Liver (tissue), 9 donors: ENCODE measurements around the gene RASGRF2. TPM values are rescaled to one million over a fixed set of nuclear protein-coding genes. Genes with fewer than 3 reads are reported as not detected.

Source experiments
- DNase-seq: peaks from one replicate; pipeline ENCODE4 v3.0.0-alpha.2; 2017; ENCODE audit warnings: low spot score
- H3K27ac ChIP-seq, 2 donors: one replicate each; pipeline ENCODE4 v1.7.0; 2013; ENCODE audit warnings: inconsistent platforms in 2 of 2, low read length in 2 of 2, control low read depth in 1 of 2, low read depth in 1 of 2, mild to moderate bottlenecking in 1 of 2
- H3K27me3 ChIP-seq, 4 donors: one replicate each; pipeline versions ENCODE4 v1.6.1 to v1.7.0; 2013; ENCODE audit warnings: low read length in 3 of 4, inconsistent platforms in 1 of 4, mild to moderate bottlenecking in 1 of 4, moderate library complexity in 1 of 4; ENCODE audit not compliant: control insufficient read depth in 4 of 4, insufficient read depth in 4 of 4
- H3K36me3 ChIP-seq, 4 donors: one replicate each; pipeline versions ENCODE4 v1.6.1 to v1.7.0; 2013; ENCODE audit warnings: low read length in 3 of 4, mild to moderate bottlenecking in 3 of 4, low read depth in 1 of 4, moderate library complexity in 1 of 4; ENCODE audit not compliant: control insufficient read depth in 4 of 4, insufficient read depth in 3 of 4
- H3K4me1 ChIP-seq, 4 donors: one replicate each; pipeline versions ENCODE4 v1.6.1 to v1.7.0; 2013; ENCODE audit warnings: low read length in 3 of 4, mild to moderate bottlenecking in 3 of 4, moderate library complexity in 1 of 4; ENCODE audit not compliant: control insufficient read depth in 4 of 4, insufficient read depth in 4 of 4
- H3K4me3 ChIP-seq, 3 donors: one replicate each; pipeline versions ENCODE4 v1.6.1 to v1.7.0; 2013; ENCODE audit warnings: low read length in 3 of 3, control low read depth in 1 of 3, low read depth in 1 of 3, mild to moderate bottlenecking in 1 of 3
- H3K9ac ChIP-seq, 2 donors: one replicate each; pipeline ENCODE4 v1.7.0; 2013; ENCODE audit warnings: low read length in 2 of 2, mild to moderate bottlenecking in 2 of 2, moderate library complexity in 2 of 2, control low read depth in 1 of 2, low read depth in 1 of 2
- H3K9me3 ChIP-seq, 4 donors: one replicate each; pipeline versions ENCODE4 v1.6.1 to v1.7.0; 2013; ENCODE audit warnings: low read length in 3 of 4; ENCODE audit not compliant: control insufficient read depth in 4 of 4
- ATF3 ChIP-seq: IDR thresholded peaks from 2 replicates; pipeline ENCODE4 v1.6.1; 2016; ENCODE audit warnings: antibody characterized with exemption
- CTCF ChIP-seq: fragments of 150-350 bp; IDR thresholded peaks from 2 replicates; pipeline ENCODE4 v1.5.1; 2017; ENCODE audit warnings: improper control_type of control experiment, low read depth, low read length; ENCODE audit not compliant: missing input control
- EGR1 ChIP-seq, 2 donors: IDR thresholded peaks; 2 replicates each; pipeline ENCODE4 v1.6.1; 2016 to 2018; ENCODE audit warnings: antibody characterized with exemption in 2 of 2, low read depth in 2 of 2
- FOXA1 ChIP-seq: IDR thresholded peaks from 2 replicates; pipeline ENCODE4 v1.6.1; 2016; ENCODE audit warnings: antibody characterized with exemption
- FOXA2 ChIP-seq: IDR thresholded peaks from 2 replicates; pipeline ENCODE4 v1.6.1; 2016; ENCODE audit warnings: antibody characterized with exemption
- HNF4G ChIP-seq: IDR thresholded peaks from 2 replicates; pipeline ENCODE4 v1.6.1; 2016; ENCODE audit warnings: antibody characterized with exemption
- MAX ChIP-seq: IDR thresholded peaks from 2 replicates; pipeline ENCODE4 v1.6.1; 2016; ENCODE audit warnings: antibody characterized with exemption
- RAD21 ChIP-seq, 2 donors: IDR thresholded peaks; 2 replicates each; pipeline ENCODE4 v1.6.1; 2016; ENCODE audit warnings: antibody characterized with exemption in 2 of 2, mild to moderate bottlenecking in 2 of 2
- REST ChIP-seq: IDR thresholded peaks from 2 replicates; pipeline ENCODE4 v1.6.1; 2016; ENCODE audit warnings: antibody characterized with exemption, mild to moderate bottlenecking
- RXRA ChIP-seq, 2 donors: IDR thresholded peaks; 2 replicates each; pipeline ENCODE4 v1.6.1; 2017 to 2018; ENCODE audit warnings: antibody characterized with exemption in 2 of 2, mild to moderate bottlenecking in 1 of 2
- SP1 ChIP-seq: IDR thresholded peaks from 2 replicates; pipeline ENCODE4 v1.6.1; 2018; ENCODE audit warnings: antibody characterized with exemption, mild to moderate bottlenecking
- TAF1 ChIP-seq: conservative IDR thresholded peaks from 2 replicates; pipeline ENCODE4 v1.6.1; 2016; ENCODE audit warnings: antibody characterized with exemption, mild to moderate bottlenecking
- YY1 ChIP-seq: IDR thresholded peaks from 2 replicates; pipeline ENCODE4 v1.6.1; 2016; ENCODE audit warnings: antibody characterized with exemption, mild to moderate bottlenecking
- ZBTB33 ChIP-seq: IDR thresholded peaks from 2 replicates; pipeline ENCODE4 v1.6.1; 2016; ENCODE audit warnings: antibody characterized with exemption
- WGBS: extraction: QIAGEN DNeasy Blood & Tissue Kit; methylation state at CpG from one replicate; pipeline ENCODE4 v1.1.7; 2013; 5-methylcytosine and 5-hydroxymethylcytosine counted together
- polyA plus RNA-seq, 2 donors: library from polyadenylated mRNA; stranded (reverse) in 1 of 2; unstranded in 1 of 2; fragments of 200-250 nt in 1 of 2; fragments of >200 nt in 1 of 2; fragmentation: Nextera tagmentation in 1 of 2; extraction: Ambion mirVana in 1 of 2; gene quantifications; one replicate each; pipeline versions ENCODE4 v1.2.1 to v1.2.3, GENCODE V29; 2013 to 2015
- total RNA-seq, 2 donors: library from RNA; depleted of rRNA; stranded (reverse); fragments of >200 nt; gene quantifications; one replicate each; pipeline ENCODE4 v1.2.3, GENCODE V29; 2014
- donor health status: healthy.
- donor health status: healthy.
- donor health status: healthy.
- donor health status: healthy.
- donor health status: healthy.

RASGRF2 gene
- total and polyA plus RNA-seq, 4 donors = 0.12 to 3.3 (median 0.23) TPM

- H3K9me3 ChIP-seq = no peaks in the 10 kb centered on the region
- 86% methylated on average over 2 of the region's 2 CpGs for WGBS
- H3K9ac ChIP-seq = no peak overlapping the region
- H3K36me3 ChIP-seq = no peaks in the 10 kb centered on the region
- no peaks in the 10 kb centered on the region for H3K27me3 ChIP-seq
- no peaks in the 10 kb centered on the region for H3K4me1 ChIP-seq
- no peak for TF ChIP-seq RAD21 (IDR thresholded peaks at IDR 0.05)
- no peak for TF ChIP-seq CTCF
- no peak for TF ChIP-seq ZBTB33
- TF ChIP-seq REST = no peak
- no peak for TF ChIP-seq YY1
- TF ChIP-seq MAX = no peak
- TF ChIP-seq HNF4G = no peak
- no peak for TF ChIP-seq SP1
- no peak overlapping the region for H3K4me3 ChIP-seq
- no peak for DNase-seq
- no peak overlapping the region for H3K27ac ChIP-seq
Observed at GRCh38 chr5:81169924-81170323, 209.8 kb downstream of the RASGRF2 start.

GRCh38 chr5:81171769-81172168 is 211.6 kb downstream of the RASGRF2 start:
- no peaks in the 10 kb centered on the region for H3K9me3 ChIP-seq
- no peak overlapping the region for H3K27ac ChIP-seq
- 82% methylated on average over 4 of the region's 4 CpGs for WGBS
- TF ChIP-seq SP1 = no peak
- TF ChIP-seq FOXA1 = no peak
- DNase-seq = no peak
- H3K36me3 ChIP-seq = no peaks in the 10 kb centered on the region
- H3K4me3 ChIP-seq = no peak overlapping the region
- H3K27me3 ChIP-seq = no peaks in the 10 kb centered on the region
- H3K9ac ChIP-seq = no peak overlapping the region
- no peaks in the 10 kb centered on the region for H3K4me1 ChIP-seq

GRCh38 chr5:81172710-81173109 is 212.5 kb downstream of the RASGRF2 start:
- H3K4me1 ChIP-seq = no peaks in the 10 kb centered on the region
- H3K27me3 ChIP-seq = no peaks in the 10 kb centered on the region
- no peaks in the 10 kb centered on the region for H3K36me3 ChIP-seq
- H3K9me3 ChIP-seq = no peaks in the 10 kb centered on the region
- H3K27ac ChIP-seq = no peak overlapping the region
- no peak for DNase-seq
- 90% methylated on average over 3 of the region's 3 CpGs for WGBS
- no peak overlapping the region for H3K4me3 ChIP-seq
- H3K9ac ChIP-seq = no peak overlapping the region
- TF ChIP-seq RAD21 (IDR thresholded peaks at IDR 0.05) (no peak), RXRA (IDR thresholded peaks at IDR 0.05) (no peak), REST (no peak), ATF3 (no peak), SP1 (no peak), EGR1 (IDR thresholded peaks at IDR 0.05; ENCODE audit: low read depth in 2 of 2) (no peak), TAF1 (no peak), MAX (no peak), FOXA2 (no peak)
